A549 (cell line): Measurements from ENCODE around the gene VSIR.

Experiments
- GATA3 ChIP-seq: IDR thresholded peaks from 2 replicates; pipeline ENCODE4 v1.6.1; 2012; ENCODE audit warnings: borderline replicate concordance
- RFX5 ChIP-seq: fragments of 450-650 bp; IDR thresholded peaks from 2 replicates; pipeline ENCODE4 v1.7.1; 2014; ENCODE audit warnings: antibody characterized with exemption, mild to moderate bottlenecking, moderate library complexity
- SMC3 ChIP-seq: fragments of >200 bp; sonication (Bioruptor Twin); formaldehyde crosslinking; IDR thresholded peaks from 3 replicates; pipeline ENCODE4 v1.6.1; 2018; ENCODE audit warnings: inconsistent platforms
- TF ChIP-seq, protein P1 (sequence below): fragments of 450-650 bp; IDR thresholded peaks from 2 replicates; pipeline ENCODE4 v1.6.1; 2014; ENCODE audit warnings: antibody characterized with exemption
- TF ChIP-seq, protein P2 (sequence below): fragments of >200 bp; sonication (Bioruptor Twin); formaldehyde crosslinking; IDR thresholded peaks from 3 replicates; pipeline ENCODE4 v1.5.1; 2016

DNA sequence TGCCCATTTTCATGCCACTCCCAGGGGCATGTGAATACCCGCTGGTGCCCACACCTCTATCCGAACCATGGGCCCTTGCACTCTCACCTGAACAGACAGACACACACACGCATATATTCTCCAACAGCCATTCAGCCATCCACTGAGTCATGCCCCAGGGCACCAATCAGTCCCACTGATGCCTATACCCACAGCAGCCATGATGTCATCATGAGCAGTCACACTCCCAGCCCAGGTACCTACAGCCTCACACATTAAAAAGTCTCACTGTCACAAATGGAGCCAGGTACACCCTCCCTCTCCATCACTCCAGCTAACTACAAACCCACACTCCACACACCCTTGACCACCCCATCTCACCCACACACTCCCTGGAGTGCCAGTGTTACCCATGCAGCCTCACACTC is 12.2 kb downstream of the VSIR start:
- TF ChIP-seq SMC3 (no peak), GATA3 (no peak), RFX5 (no peak)
- TF ChIP-seq, protein P1, sequence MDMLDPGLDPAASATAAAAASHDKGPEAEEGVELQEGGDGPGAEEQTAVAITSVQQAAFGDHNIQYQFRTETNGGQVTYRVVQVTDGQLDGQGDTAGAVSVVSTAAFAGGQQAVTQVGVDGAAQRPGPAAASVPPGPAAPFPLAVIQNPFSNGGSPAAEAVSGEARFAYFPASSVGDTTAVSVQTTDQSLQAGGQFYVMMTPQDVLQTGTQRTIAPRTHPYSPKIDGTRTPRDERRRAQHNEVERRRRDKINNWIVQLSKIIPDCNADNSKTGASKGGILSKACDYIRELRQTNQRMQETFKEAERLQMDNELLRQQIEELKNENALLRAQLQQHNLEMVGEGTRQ = no peak
- TF ChIP-seq, protein P2, sequence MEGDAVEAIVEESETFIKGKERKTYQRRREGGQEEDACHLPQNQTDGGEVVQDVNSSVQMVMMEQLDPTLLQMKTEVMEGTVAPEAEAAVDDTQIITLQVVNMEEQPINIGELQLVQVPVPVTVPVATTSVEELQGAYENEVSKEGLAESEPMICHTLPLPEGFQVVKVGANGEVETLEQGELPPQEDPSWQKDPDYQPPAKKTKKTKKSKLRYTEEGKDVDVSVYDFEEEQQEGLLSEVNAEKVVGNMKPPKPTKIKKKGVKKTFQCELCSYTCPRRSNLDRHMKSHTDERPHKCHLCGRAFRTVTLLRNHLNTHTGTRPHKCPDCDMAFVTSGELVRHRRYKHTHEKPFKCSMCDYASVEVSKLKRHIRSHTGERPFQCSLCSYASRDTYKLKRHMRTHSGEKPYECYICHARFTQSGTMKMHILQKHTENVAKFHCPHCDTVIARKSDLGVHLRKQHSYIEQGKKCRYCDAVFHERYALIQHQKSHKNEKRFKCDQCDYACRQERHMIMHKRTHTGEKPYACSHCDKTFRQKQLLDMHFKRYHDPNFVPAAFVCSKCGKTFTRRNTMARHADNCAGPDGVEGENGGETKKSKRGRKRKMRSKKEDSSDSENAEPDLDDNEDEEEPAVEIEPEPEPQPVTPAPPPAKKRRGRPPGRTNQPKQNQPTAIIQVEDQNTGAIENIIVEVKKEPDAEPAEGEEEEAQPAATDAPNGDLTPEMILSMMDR = no peak
